ENCODE measurements around the gene HTRA3.
"Not testable (repeated sequence)": the region's sequence is repeated elsewhere in the genome, so short reads cannot be mapped to it uniquely, and the experiment has no call there.

HTRA3 gene

DNA sequence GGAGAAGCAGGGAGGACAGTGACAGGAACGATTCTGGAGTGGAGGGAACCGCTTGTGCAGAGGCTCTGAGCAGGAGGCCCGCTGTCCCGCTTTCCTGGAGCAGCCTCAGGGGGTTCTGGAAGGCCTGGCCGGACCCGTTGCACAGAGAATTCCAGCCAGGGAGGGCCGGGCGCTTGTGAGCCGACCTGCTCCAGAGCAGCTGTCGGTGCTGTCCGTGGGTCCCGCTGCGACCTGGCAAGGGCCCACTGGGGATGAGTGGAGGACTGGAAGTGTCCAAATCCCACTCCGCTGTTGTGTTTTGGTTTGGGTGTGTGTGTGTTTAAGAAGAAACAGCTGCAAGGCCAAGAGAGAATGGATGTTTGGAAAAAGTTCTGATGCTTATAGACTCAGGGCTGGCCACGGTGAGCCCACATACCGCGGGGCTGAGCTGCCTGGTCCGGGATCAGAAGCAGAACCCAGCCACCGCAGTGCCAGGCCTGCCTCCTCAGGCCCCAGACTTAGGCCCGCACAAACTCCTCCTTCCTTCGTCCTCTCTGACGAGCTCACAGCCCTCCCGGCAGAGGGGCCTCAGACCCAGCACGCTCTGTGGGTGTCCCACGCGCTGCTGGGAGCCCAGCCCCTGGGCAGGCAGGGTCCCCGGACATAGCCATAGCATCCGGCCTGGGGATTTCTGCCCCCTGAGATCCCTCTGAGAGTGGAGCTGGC lies 73.9 kb downstream of the HTRA3 start:
- no peak for DNase-seq (ENCODE audit: low read depth in 1 of 2, low spot score in 1 of 2)
- in situ Hi-C loops (cut with HindIII; ENCODE audit: low pct_unique_long_range_greater_than_20kb, low sequenced_read_pairs), result no loop called here
- TF ChIP-seq JUND (IDR thresholded peaks at IDR 0.05; ENCODE audit: low read depth), result no peak

GRCh38 chr4:8343967-8344331 lies 74.4 kb downstream of the HTRA3 start:
- no peak for TF ChIP-seq JUND (IDR thresholded peaks at IDR 0.05; ENCODE audit: low read depth)
- in situ Hi-C loops (cut with HindIII; ENCODE audit: low pct_unique_long_range_greater_than_20kb, low sequenced_read_pairs), result no loop called here
- DNase-seq (ENCODE audit: low read depth in 1 of 2, low spot score in 1 of 2), result no peak

DNA sequence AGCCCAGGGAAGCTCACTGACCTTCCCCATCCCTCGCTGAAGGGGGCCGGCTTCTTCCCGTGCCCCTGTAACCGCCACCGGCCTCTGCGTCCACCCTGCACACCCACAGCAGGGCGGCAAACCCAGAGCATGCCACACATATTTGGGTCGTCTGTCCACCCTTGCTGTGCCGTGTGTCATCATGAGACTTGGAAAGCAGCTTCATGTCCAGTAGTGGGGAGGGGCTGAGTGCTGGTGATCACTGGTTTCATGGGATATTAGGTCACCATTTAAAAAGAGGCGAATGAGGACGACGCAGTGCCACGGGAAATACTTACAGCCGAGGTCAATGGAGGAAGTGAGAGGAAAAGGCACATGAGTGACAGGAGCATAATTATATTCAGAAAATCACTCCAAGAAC lies 74.8 kb downstream of the HTRA3 start:
- no peak for DNase-seq (ENCODE audit: low read depth in 1 of 2, low spot score in 1 of 2)
- no peak for TF ChIP-seq JUND (IDR thresholded peaks at IDR 0.05; ENCODE audit: low read depth)

GRCh38 chr4:8345053-8345945 lies 75.7 kb downstream of the HTRA3 start:
- TF ChIP-seq JUND (IDR thresholded peaks at IDR 0.05; ENCODE audit: low read depth), result no peak
- no peak for DNase-seq (ENCODE audit: low read depth in 1 of 2, low spot score in 1 of 2)
- in situ Hi-C loops (cut with HindIII; ENCODE audit: low pct_unique_long_range_greater_than_20kb, low sequenced_read_pairs), result no loop called here

More for the DNA sequence above, 74.8 kb downstream of the HTRA3 start:
- in situ Hi-C loops (cut with HindIII; ENCODE audit: low pct_unique_long_range_greater_than_20kb, low sequenced_read_pairs), result no loop called here

DNA sequence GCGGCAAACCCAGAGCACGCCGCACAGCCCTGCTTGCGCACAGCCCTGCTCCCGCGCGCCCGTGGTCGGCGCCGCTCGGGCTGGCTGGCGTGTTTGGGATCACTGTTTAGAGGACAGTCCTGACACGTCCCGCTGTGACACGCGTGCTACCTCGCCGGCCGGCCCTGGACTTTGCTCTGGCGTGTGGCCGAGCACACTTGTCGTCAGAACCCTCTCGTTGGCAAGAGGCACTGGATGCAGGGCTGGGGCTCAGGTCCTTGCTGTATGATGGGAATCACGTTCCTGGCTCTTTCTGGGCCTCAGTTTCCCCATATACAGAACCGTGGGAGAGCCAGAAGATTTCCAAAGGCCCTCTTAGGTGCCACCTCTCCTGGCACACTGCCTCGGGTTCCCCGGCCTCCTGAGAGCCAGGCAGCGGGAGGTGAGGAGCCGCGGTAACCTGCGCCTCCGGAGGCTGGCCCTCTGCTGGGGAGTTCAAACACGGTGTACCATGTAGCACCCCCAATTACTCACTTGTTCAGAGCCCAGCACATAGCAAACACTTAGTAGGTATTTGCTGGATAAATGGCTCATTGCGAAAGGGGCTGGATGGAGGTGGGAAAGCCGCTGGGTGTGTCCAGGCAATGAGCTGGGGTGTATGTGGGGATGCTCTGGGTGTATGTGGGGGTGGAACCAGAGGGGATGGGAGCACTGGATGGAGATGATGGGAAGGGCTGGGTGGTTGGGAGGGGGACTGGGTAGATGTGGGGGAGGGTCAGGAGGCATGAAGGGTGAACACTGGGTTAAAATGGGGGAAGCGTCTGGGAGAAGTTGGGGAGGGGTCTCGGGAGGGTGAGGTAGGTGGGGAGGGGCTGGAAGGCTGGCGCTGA lies 76.6 kb downstream of the HTRA3 start:
- no peak for DNase-seq (ENCODE audit: low read depth in 1 of 2, low spot score in 1 of 2)
- in situ Hi-C loops (cut with HindIII; ENCODE audit: low pct_unique_long_range_greater_than_20kb, low sequenced_read_pairs), result no loop called here
- TF ChIP-seq JUND (IDR thresholded peaks at IDR 0.05; ENCODE audit: low read depth), result no peak

DNA sequence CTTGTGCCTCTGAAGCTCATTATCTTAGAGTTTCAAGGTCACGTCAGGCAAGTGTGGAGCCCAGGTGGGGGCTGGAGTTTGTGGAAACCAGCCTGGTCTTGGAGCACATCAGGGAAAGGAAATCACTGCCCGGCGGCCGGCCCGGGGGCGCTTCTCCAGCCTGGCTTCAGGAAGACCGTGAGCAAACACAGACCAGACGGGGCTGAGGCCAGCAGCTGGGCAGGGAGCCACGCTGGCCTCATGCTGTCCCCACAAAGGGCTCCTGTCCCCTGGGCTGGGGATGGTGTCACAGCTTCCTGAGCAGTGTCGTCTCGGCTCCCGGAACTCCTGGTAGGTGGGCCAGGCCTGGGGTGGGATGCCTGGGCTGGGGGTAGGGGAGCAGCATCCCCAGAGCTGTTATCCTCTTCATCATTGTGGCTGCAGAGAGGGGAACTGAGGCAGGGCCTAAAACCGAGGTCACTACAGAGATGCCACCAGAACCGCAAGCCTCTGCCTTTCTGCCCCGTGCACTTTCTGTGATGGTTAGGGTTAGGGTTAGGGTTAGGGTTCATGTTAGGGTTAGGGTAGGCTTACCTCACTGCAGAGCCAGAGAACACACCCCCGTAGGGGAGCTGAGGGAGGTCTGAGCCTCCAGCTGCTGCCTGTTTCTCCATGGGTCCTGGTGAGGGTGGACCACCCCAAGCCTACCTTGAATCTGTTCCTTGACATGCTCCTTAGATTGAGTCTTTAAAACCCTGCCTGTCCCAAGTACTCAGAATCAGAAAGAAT lies 77.5 kb downstream of the HTRA3 start:
- no peak for TF ChIP-seq JUND (IDR thresholded peaks at IDR 0.05; ENCODE audit: low read depth)
- no peak for DNase-seq (ENCODE audit: low read depth in 1 of 2, low spot score in 1 of 2)
- in situ Hi-C loops (cut with HindIII; ENCODE audit: low pct_unique_long_range_greater_than_20kb, low sequenced_read_pairs), result no loop called here

GRCh38 chr4:8347660-8348059 lies 78.1 kb downstream of the HTRA3 start:
- no peak for DNase-seq (ENCODE audit: low read depth in 1 of 2, low spot score in 1 of 2)
- in situ Hi-C loops (cut with HindIII; ENCODE audit: low pct_unique_long_range_greater_than_20kb, low sequenced_read_pairs), result no loop called here
- no peak for TF ChIP-seq JUND (IDR thresholded peaks at IDR 0.05; ENCODE audit: low read depth)

DNA sequence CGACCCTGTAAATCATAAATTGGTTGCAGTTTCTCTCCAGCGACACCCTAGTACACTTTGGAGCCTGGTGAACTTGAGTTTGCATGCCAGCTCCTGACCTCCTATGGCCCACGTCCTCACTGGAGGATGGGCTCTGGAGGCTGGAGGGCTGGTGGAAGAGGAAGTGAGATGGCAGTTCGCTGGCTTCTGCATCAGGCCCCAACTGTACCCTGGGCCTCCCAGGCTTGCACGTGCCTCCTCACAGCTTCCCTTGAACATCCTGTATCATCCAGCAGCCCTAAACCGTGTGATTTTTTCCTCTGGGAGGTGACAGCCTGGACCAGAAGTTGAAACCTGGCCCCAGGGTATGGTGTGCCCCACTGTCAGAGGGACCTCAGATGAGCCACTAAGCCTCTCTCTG lies 78.5 kb downstream of the HTRA3 start:
- in situ Hi-C loops (cut with HindIII; ENCODE audit: low pct_unique_long_range_greater_than_20kb, low sequenced_read_pairs), result no loop called here
- TF ChIP-seq JUND (IDR thresholded peaks at IDR 0.05; ENCODE audit: low read depth), result no peak
- DNase-seq (ENCODE audit: low read depth in 1 of 2, low spot score in 1 of 2), result no peak

DNA sequence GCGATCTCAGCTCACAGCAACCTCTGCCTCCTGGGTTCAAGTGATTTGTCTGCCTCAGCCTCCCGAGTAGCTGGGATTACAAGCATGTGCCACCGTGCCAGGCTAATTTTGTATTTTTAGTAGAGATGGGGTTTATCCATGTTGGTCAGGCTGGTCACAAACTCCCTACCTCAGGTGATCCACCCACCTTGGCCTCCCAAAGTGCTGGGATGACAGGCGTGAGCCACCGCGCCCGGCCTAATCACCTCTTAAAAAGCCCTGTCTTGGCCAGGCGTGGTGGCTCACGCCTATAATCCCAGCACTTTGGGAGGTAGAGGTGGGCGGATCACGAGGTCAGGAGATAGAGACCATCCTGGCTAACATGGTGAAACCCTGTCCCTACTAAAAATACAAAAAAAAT lies 79.7 kb downstream of the HTRA3 start:
- in situ Hi-C loops (cut with HindIII; ENCODE audit: low pct_unique_long_range_greater_than_20kb, low sequenced_read_pairs); DNase-seq (ENCODE audit: low read depth in 1 of 2, low spot score in 1 of 2): not testable (repeated sequence)

- no peak for DNase-seq (ENCODE audit: low read depth in 1 of 2, low spot score in 1 of 2)
- no peak for TF ChIP-seq JUND (IDR thresholded peaks at IDR 0.05; ENCODE audit: low read depth)
- in situ Hi-C loops (cut with HindIII; ENCODE audit: low pct_unique_long_range_greater_than_20kb, low sequenced_read_pairs), result no loop called here
Observed at GRCh38 chr4:8349664-8350236, 80.2 kb downstream of the HTRA3 start.

- no peak for TF ChIP-seq JUND (IDR thresholded peaks at IDR 0.05; ENCODE audit: low read depth)
- in situ Hi-C loops (cut with HindIII; ENCODE audit: low pct_unique_long_range_greater_than_20kb, low sequenced_read_pairs), result no loop called here
Observed at GRCh38 chr4:8350352-8350751, 80.8 kb downstream of the HTRA3 start.

More at GRCh38 chr4:8350352-8350751, 80.8 kb downstream of the HTRA3 start:
- no peak for DNase-seq (ENCODE audit: low read depth in 1 of 2, low spot score in 1 of 2)

Measured in T47D (cell line).